ENCODE measurements around the gene VPS35L. TPM values are rescaled to one million over a fixed set of nuclear protein-coding genes. Genes with fewer than 3 reads are reported as not detected.

The VPS35L gene
- total RNA-seq, 2 donors from 2014 or later = 58.8 to 74.0 TPM

DNA sequence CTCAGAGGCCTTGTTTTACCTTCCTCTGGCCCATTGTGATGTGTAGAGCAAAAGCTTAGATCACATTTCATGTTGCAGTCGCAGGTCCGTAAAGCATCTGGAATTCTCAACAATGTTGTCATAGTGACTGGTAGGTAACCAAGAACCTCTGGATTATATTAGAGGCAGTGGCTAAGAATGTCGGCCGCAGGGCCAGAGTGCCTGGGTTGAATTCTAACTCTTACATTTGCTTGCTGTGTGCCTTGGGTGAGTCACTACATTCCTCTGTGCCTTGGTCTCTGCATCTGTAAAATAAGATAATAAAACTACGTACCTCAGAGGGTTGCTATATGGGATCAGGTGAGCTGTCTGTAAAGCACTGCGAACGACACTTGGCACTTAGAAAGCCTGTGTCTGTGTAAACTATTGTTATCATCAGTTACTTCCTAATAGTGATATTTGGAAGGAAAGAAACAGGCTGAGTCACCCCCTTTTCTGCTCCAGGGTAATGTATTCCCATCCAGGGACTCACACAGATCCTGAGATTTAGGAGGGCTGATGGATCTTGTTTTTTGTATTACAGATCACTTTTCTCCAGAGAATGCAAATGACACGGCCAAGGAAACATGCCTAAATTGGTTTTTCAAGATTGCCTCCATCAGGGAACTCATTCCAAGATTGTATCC is 52.2 kb downstream of the VPS35L start:
- WGBS = 92% methylated on average over 8 of the region's 8 CpGs
- TF ChIP-seq POLR2AphosphoS5 (IDR thresholded peaks at IDR 0.05) = no peak
- no peak for TF ChIP-seq POLR2A (IDR thresholded peaks at IDR 0.05)
- TF ChIP-seq, protein P1, sequence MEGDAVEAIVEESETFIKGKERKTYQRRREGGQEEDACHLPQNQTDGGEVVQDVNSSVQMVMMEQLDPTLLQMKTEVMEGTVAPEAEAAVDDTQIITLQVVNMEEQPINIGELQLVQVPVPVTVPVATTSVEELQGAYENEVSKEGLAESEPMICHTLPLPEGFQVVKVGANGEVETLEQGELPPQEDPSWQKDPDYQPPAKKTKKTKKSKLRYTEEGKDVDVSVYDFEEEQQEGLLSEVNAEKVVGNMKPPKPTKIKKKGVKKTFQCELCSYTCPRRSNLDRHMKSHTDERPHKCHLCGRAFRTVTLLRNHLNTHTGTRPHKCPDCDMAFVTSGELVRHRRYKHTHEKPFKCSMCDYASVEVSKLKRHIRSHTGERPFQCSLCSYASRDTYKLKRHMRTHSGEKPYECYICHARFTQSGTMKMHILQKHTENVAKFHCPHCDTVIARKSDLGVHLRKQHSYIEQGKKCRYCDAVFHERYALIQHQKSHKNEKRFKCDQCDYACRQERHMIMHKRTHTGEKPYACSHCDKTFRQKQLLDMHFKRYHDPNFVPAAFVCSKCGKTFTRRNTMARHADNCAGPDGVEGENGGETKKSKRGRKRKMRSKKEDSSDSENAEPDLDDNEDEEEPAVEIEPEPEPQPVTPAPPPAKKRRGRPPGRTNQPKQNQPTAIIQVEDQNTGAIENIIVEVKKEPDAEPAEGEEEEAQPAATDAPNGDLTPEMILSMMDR (IDR thresholded peaks at IDR 0.05) = no peak

DNA sequence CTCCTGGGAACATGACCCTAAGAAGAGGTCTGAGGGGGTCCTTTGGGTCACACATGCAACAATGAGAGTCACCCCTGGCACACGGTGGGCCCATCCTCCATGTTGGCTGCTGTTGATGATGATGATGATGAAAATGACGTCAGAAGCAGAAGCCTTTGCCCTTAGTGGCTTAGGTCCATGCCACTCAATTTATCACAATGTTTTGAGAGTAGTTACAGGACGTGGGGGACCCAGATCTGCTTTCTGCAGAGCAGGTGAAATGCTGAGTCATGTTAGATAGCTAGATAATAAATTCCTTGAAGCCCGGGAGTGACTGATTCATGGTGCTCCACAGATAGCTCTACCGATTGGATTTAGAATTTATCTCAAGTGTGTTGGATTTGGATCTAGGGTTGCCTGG is 53.9 kb downstream of the VPS35L start:
- Histone ChIP-seq H3K27ac (no peak overlapping the region), H3K4me3 (no peak overlapping the region), H3K27me3 (replicated peaks; ENCODE audit: insufficient read depth) (no peaks in the 10 kb centered on the region), H3K36me3 (no peaks in the 10 kb centered on the region), H3K4me1 (replicated peaks) (no peaks in the 10 kb centered on the region), H3K9me3 (no peaks in the 10 kb centered on the region)
- no peak for DNase-seq (ENCODE audit: low spot score)
- 82% methylated on average over 5 of the region's 5 CpGs for WGBS
- TF ChIP-seq POLR2A (IDR thresholded peaks at IDR 0.05) (no peak), POLR2AphosphoS5 (IDR thresholded peaks at IDR 0.05) (no peak)
- TF ChIP-seq, protein P1 (IDR thresholded peaks at IDR 0.05) = no peak
- intact Hi-C loops (cut with DNase I) = loop anchor here (10.0 kb wide), 1 partner anchor 105 kb away; the partner anchor contains the start of genes IQCK and KNOP1

More for the DNA sequence above, 52.2 kb downstream of the VPS35L start:
- Histone ChIP-seq H3K36me3 (no peaks in the 10 kb centered on the region), H3K27me3 (replicated peaks; ENCODE audit: insufficient read depth) (no peaks in the 10 kb centered on the region), H3K4me1 (replicated peaks) (no peaks in the 10 kb centered on the region), H3K4me3 (no peak overlapping the region), H3K27ac (no peak overlapping the region), H3K9me3 (no peaks in the 10 kb centered on the region)
- DNase-seq (ENCODE audit: low spot score) = no peak
- intact Hi-C loops (cut with DNase I) = loop anchor here (10.0 kb wide), 1 partner anchor 107 kb away; the partner anchor contains the start of genes IQCK and KNOP1

DNA sequence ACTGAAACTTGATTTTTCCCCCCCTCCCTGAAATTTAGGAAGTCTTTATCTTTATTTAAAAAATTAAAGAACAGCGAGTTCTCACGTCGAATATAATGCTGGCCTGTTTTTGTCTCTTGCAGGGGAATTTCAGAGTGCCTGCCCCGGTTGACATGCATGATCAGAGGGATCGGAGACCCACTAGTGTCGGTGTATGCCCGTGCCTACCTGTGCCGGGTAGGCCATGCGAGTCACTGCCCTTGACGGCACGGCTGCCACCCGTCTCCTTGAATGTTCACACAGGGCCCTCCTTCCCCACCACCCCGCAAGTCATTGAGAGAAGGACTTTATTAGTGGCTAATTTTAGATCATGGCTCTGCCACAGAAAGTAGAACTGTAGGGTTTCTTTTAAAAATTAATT is 54.7 kb downstream of the VPS35L start:
- Histone ChIP-seq H3K9me3 (no peaks in the 10 kb centered on the region), H3K4me1 (replicated peaks) (no peaks in the 10 kb centered on the region), H3K27ac (no peak overlapping the region), H3K27me3 (replicated peaks; ENCODE audit: insufficient read depth) (no peaks in the 10 kb centered on the region), H3K4me3 (no peak overlapping the region), H3K36me3 (no peaks in the 10 kb centered on the region)
- intact Hi-C loops (cut with DNase I) = no loop called here
- TF ChIP-seq POLR2AphosphoS5 (IDR thresholded peaks at IDR 0.05) = no peak
- TF ChIP-seq, protein P1 (IDR thresholded peaks at IDR 0.05) = no peak
- 89% methylated on average over 13 of the region's 13 CpGs for WGBS
- DNase-seq (ENCODE audit: low spot score) = no peak

DNA sequence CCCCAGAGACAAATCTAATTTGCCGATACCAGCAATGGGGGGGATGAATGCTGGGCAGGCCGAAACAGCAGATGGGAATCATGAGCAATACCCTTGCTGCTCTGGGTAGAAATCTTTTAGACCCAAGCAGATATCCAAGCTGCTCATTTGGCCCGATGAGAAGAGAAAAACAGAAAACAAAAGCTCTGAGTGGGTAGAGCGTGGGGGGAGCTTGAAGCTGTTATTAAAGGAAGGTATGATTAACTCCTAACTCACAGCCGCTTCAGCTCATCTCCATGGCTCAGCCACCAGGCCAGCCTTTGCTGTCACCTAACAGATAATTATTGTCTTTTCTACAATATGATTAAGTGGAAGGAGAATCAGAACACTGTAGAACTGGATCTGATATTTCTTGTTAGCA is 58.3 kb downstream of the VPS35L start:
- no peak overlapping the region for H3K4me3 ChIP-seq
- 96% methylated on average over 5 of the region's 5 CpGs for WGBS
- no peak overlapping the region for H3K27ac ChIP-seq
- no peaks in the 10 kb centered on the region for H3K4me1 ChIP-seq (replicated peaks)
- no peaks in the 10 kb centered on the region for H3K36me3 ChIP-seq
- TF ChIP-seq, protein P1 (IDR thresholded peaks at IDR 0.05) = no peak
- no peak for TF ChIP-seq POLR2AphosphoS5 (IDR thresholded peaks at IDR 0.05)
- TF ChIP-seq POLR2A (IDR thresholded peaks at IDR 0.05) = no peak
- DNase-seq (ENCODE audit: low spot score) = no peak
- H3K27me3 ChIP-seq (replicated peaks; ENCODE audit: insufficient read depth) = no peaks in the 10 kb centered on the region
- H3K9me3 ChIP-seq = no peaks in the 10 kb centered on the region
- intact Hi-C loops (cut with DNase I) = no loop called here

DNA sequence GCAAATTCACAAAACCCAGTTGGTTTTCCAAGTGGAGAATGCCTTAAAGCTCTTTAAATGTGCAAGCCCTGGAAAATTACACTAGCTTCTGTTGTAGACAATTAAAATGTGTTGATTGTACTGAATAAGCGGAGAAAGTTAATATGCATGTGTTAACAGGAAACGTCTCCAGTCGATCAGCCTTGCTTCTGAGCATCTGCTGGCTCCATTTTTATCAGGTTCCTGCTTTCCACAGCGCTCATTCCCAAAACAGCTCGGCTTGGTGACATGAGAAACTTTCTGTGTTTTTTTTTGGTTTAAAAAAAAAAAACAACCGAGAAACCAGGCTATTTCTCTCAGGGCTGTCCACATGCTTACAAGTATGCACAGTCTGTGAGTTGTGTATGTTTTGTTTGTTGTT is 60.7 kb downstream of the VPS35L start:
- no peaks in the 10 kb centered on the region for H3K36me3 ChIP-seq
- TF ChIP-seq POLR2A (IDR thresholded peaks at IDR 0.05) (no peak), POLR2AphosphoS5 (IDR thresholded peaks at IDR 0.05) (no peak)
- TF ChIP-seq, protein P1 (IDR thresholded peaks at IDR 0.05) = no peak
- no peak overlapping the region for H3K4me3 ChIP-seq
- no peaks in the 10 kb centered on the region for H3K27me3 ChIP-seq (replicated peaks; ENCODE audit: insufficient read depth)
- no peaks in the 10 kb centered on the region for H3K4me1 ChIP-seq (replicated peaks)
- H3K27ac ChIP-seq = no peak overlapping the region
- no peaks in the 10 kb centered on the region for H3K9me3 ChIP-seq
- intact Hi-C loops (cut with DNase I) = no loop called here
- DNase-seq (ENCODE audit: low spot score) = no peak
- 87% methylated on average over 6 of the region's 6 CpGs for WGBS

Measured in prostate gland (tissue), 2 donors.